GM12878 (cell line): Measurements from ENCODE around the gene MRPL39. TPM values are rescaled to one million over a fixed set of nuclear protein-coding genes. Genes with fewer than 3 reads are reported as not detected.
A peak's percentile ranks its signal among the peaks of the same experiment; 100 is the strongest.

ENCODE experiments used
- ATAC-seq: fragments of 200-7000 bp; cut with Tn5 transposase; 3 replicates; pipeline ENCODE4 v1.9.1; 2020; ENCODE audit warnings: mild to moderate bottlenecking, moderate library complexity
- BruUV-seq: library from RNA; stranded (reverse); fragments of 400-500 nt; replicated peaks from 2 replicates; lab custom pipeline; 2021; lab: Mats Ljungman, UMichigan
- CTCF ChIA-PET: fragments of 300-600 bp; sonication (Branson Sonifier 250); formaldehyde crosslinking; extraction: SDS; loops from one replicate; lab custom pipeline; 2021; ENCODE audit warnings: inconsistent platforms; lab: Yijun Ruan, JAX
- POLR2A ChIA-PET: fragments of 350-600 bp; formaldehyde crosslinking; extraction: SDS; loops from one replicate; lab custom pipeline; 2021; ENCODE audit warnings: inconsistent platforms; lab: Charles Lee
- RAD21 ChIA-PET: fragments of 300-600 bp; sonication (Branson Sonifier 250); formaldehyde crosslinking; loops from one replicate; lab custom pipeline; 2023; ENCODE audit warnings: antibody characterized with exemption; ENCODE audit not compliant: unreplicated experiment; lab: Charles Lee
- SMC1A ChIA-PET: fragments of 300-600 bp; sonication (Branson Sonifier 250); formaldehyde crosslinking; loops from one replicate; lab custom pipeline; 2023; ENCODE audit not compliant: unreplicated experiment, uncharacterized antibody; lab: Charles Lee
- DNase-seq: peaks from one replicate; pipeline ENCODE4 v3.0.0-alpha.2; 2011; ENCODE audit warnings: low read depth, low spot score
- FAIRE-seq: peaks from 3 replicates; lab custom pipeline; 2011; peaks lifted over from hg19 to GRCh38; lab: Jason Lieb, UNC
- H2AFZ ChIP-seq: 2 replicates; pipeline ENCODE4 v1.6.0; 2011; ENCODE audit warnings: low read depth, low read length, control low read depth; ENCODE audit not compliant: control insufficient read depth
- H3K27ac ChIP-seq: 2 replicates; pipeline ENCODE4 v1.5.1; 2011; ENCODE audit warnings: control low read depth; ENCODE audit not compliant: control insufficient read depth, insufficient read depth
- H3K27me3 ChIP-seq, 2 experiments: replicated peaks in 1 of 2; 2 replicates each; pipeline versions ENCODE4 v1.6.0 to v1.6.1; 2011; ENCODE audit warnings: low read length in 1 of 2; ENCODE audit not compliant: control insufficient read depth in 2 of 2, insufficient read depth in 2 of 2
- H3K36me3 ChIP-seq, 2 experiments: 2 replicates each; pipeline ENCODE4 v1.5.1; 2011; ENCODE audit warnings: low read length in 1 of 2; ENCODE audit not compliant: control insufficient read depth in 2 of 2, insufficient read depth in 2 of 2
- H3K4me1 ChIP-seq: 2 replicates; pipeline ENCODE4 v1.6.1; 2011; ENCODE audit warnings: mild to moderate bottlenecking, low read length, moderate library complexity, mixed read lengths; ENCODE audit not compliant: control insufficient read depth, insufficient read depth
- H3K4me2 ChIP-seq: 2 replicates; pipeline ENCODE4 v1.6.0; 2011; ENCODE audit warnings: control low read depth; ENCODE audit not compliant: control insufficient read depth, insufficient read depth
- H3K4me3 ChIP-seq: fragments of 200-600 bp; sonication (generic); 2 replicates; pipeline ENCODE4 v1.5.1; 2016
- H3K79me2 ChIP-seq: 2 replicates; pipeline ENCODE4 v1.6.0; 2011; ENCODE audit warnings: low read length; ENCODE audit not compliant: control insufficient read depth, insufficient read depth
- H3K9ac ChIP-seq: 2 replicates; pipeline ENCODE4 v1.8.0; 2011; ENCODE audit warnings: low read length, control low read depth, mixed read lengths; ENCODE audit not compliant: control insufficient read depth, insufficient read depth
- H3K9me3 ChIP-seq: replicated peaks from 3 replicates; pipeline ENCODE4 v1.5.1; 2011; ENCODE audit warnings: mild to moderate bottlenecking, low read length; ENCODE audit not compliant: control insufficient read depth, insufficient read depth
- H4K20me1 ChIP-seq: 2 replicates; pipeline ENCODE4 v1.6.0; 2011; ENCODE audit not compliant: control insufficient read depth, insufficient read depth
- BCL3 ChIP-seq: IDR thresholded peaks from 2 replicates; pipeline ENCODE4 v1.6.1; 2011; ENCODE audit warnings: borderline replicate concordance, low read depth, mild to moderate bottlenecking, moderate library complexity, low read length; ENCODE audit not compliant: insufficient read depth, poor library complexity, severe bottlenecking
- BCLAF1 ChIP-seq: fragments of 450-650 bp; IDR thresholded peaks from 2 replicates; pipeline ENCODE4 v1.6.1; 2017; ENCODE audit warnings: antibody characterized with exemption, mild to moderate bottlenecking, moderate library complexity
- EED ChIP-seq: sonication (generic); IDR thresholded peaks from 2 replicates; pipeline ENCODE4 v1.6.1; 2016; ENCODE audit warnings: antibody characterized with exemption, low read depth
- EP300 ChIP-seq, 2 experiments: fragments of 150-350 bp in 1 of 2; IDR thresholded peaks; 2 replicates each; pipeline ENCODE4 v1.6.1; 2011 to 2012; ENCODE audit warnings: low read depth in 2 of 2, low read length in 2 of 2, borderline replicate concordance in 1 of 2, improper control_type of control experiment in 1 of 2, inconsistent platforms in 1 of 2; ENCODE audit not compliant: control insufficient read depth in 1 of 2
- ETV6 ChIP-seq, 2 experiments: fragments of 450-650 bp in 1 of 2; IDR thresholded peaks in 1 of 2; conservative IDR thresholded peaks in 1 of 2; 2 replicates each; pipeline ENCODE4 v1.6.1; 2014; ENCODE audit warnings: antibody characterized with exemption in 1 of 2, borderline replicate concordance in 1 of 2, low read depth in 1 of 2, mild to moderate bottlenecking in 1 of 2, moderate library complexity in 1 of 2
- EZH2 ChIP-seq: IDR thresholded peaks from 2 replicates; pipeline ENCODE4 v1.6.1; 2012; ENCODE audit warnings: low read depth, mild to moderate bottlenecking, control low read depth, inconsistent platforms, low read length, borderline replicate concordance; ENCODE audit not compliant: control insufficient read depth
- POU2F2 ChIP-seq: IDR thresholded peaks from 3 replicates; pipeline ENCODE4 v1.6.1; 2011; ENCODE audit warnings: low read depth, mild to moderate bottlenecking, low read length, borderline replicate concordance
- SMAD5 ChIP-seq: IDR thresholded peaks from 2 replicates; pipeline ENCODE4 v1.6.1; 2016; ENCODE audit warnings: antibody characterized with exemption, low read depth
- SRF ChIP-seq, 2 experiments: IDR thresholded peaks; 2 replicates each; pipeline ENCODE4 v1.6.1; 2011; ENCODE audit warnings: low read depth in 2 of 2, low read length in 2 of 2, mild to moderate bottlenecking in 1 of 2, moderate library complexity in 1 of 2
- SUPT20H ChIP-seq: IDR thresholded peaks from 2 replicates; pipeline ENCODE4 v1.6.1; 2011; ENCODE audit warnings: low read depth, mild to moderate bottlenecking, low read length, moderate library complexity, borderline replicate concordance; ENCODE audit not compliant: control insufficient read depth
- YBX1 ChIP-seq: fragments of 450-650 bp; IDR thresholded peaks from 2 replicates; pipeline ENCODE4 v1.6.1; 2016; ENCODE audit warnings: antibody characterized with exemption
- ZNF384 ChIP-seq: IDR thresholded peaks from 2 replicates; pipeline ENCODE4 v1.6.1; 2012; ENCODE audit warnings: low read depth, mild to moderate bottlenecking, low read length, improper control_type of control experiment, borderline replicate concordance
- WGBS: methylation state at CpG from one replicate; pipeline ENCODE4 v1.1.6; 2016; ENCODE audit warnings: low lambda C conversion rate; ENCODE audit not compliant: insufficient replicate concordance, insufficient coverage; ENCODE audit errors: missing lambda C conversion rate; 5-methylcytosine and 5-hydroxymethylcytosine counted together
- in situ Hi-C: fragments of 300-500 bp; cut with MboI; formaldehyde crosslinking; loops from 9 replicates; pipeline ENCODE4 v1.14.3; 2018; ENCODE audit warnings: mixed read lengths
- intact Hi-C: fragments of 100-400 bp; cut with micrococcal nuclease; formaldehyde crosslinking; loops from one replicate; pipeline ENCODE4 v1.14.2; 2022; ENCODE audit not compliant: unreplicated experiment
- polyA plus RNA-seq, 11 experiments: library from polyadenylated mRNA; depleted of rRNA in 4 of 11; unstranded in 6 of 11; stranded (reverse) in 5 of 11; fragments of >200 nt; fragmentation: Nextera tagmentation in 4 of 11; fragmentation: Illumina TruSeq in 1 of 11; extraction: Ambion mirVana in 4 of 11; extraction: Trizol in 1 of 11; gene quantifications; 1 replicate in 1 of 11; 2 replicates in 10 of 11; pipeline versions ENCODE4 v1.2.1 to v1.2.3, GENCODE V29; 2011 to 2016; ENCODE audit warnings: inconsistent platforms in 2 of 11, missing spikeins in 2 of 11, low read depth in 1 of 11
- total RNA-seq, 4 experiments: library from RNA; depleted of rRNA in 3 of 4; stranded (reverse); fragments of >200 nt in 3 of 4; fragmentation: Illumina TruSeq in 1 of 4; extraction: Trizol in 1 of 4; gene quantifications; 2 replicates each; pipeline versions ENCODE4 v1.2.1 to v1.2.3, GENCODE V29; 2013 to 2021
- TF ChIP-seq, protein P1 (sequence below): fragments of 450-650 bp; IDR thresholded peaks from 2 replicates; pipeline ENCODE4 v1.6.1; 2017; ENCODE audit warnings: mild to moderate bottlenecking, low read depth, inconsistent platforms; ENCODE audit not compliant: poor library complexity, severe bottlenecking

MRPL39 gene
- total and polyA plus RNA-seq, 10 of the 15 experiments (the other 5 are each of a cell fraction or from before 2014, with no cell fraction given): 68.8 to 292 (median 120) TPM

DNA sequence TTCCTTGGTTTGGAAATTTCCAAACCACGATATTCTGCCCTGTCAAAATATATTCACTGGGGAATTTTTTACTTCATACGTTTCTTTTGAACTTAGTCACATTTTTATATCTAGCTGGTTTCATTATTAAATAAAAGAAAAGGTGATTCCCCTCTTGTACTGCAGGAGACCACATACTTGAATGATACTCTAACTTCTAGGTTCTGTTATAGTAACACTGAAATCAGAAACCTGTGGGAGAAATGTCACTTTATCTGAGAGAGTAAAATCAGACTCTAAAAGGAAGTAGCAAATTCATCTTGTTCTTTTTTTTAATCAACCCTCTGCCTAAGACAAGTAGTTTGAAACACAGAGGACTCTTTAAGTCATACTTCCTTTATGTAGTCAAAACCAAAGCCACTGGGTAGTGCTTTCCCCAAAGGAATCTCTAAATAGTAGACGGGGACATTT is 34.4 kb downstream of the MRPL39 start:
- H3K4me3 ChIP-seq: peak overlapping the region; percentile 14; the same call in 1 of the 2 replicates
- CTCF ChIA-PET: interaction anchor here (0.6 to 10.8 kb wide), 4 partner anchors 9 to 152 kb away, joined by 3 to 163 read pairs (median 3); no protein-coding TSS in a partner anchor
- SMC1A ChIA-PET: interaction anchor here (0.7 to 19.6 kb wide), 10 partner anchors 8 to 177 kb away, joined by 3 to 426 read pairs (median 4); no protein-coding TSS in a partner anchor
- intact Hi-C loops: loop anchor here (1.0 to 5.0 kb wide), 2 partner anchors 71 to 276 kb away; no protein-coding TSS in a partner anchor
- peak overlapping the region; percentile 64 for H3K9ac ChIP-seq
- POLR2A ChIA-PET: interaction anchor here (1.0 to 2.5 kb wide), 8 partner anchors 11 to 151 kb away, joined by 3 to 11 read pairs (median 4); no protein-coding TSS in a partner anchor
- peaks cover 38% of the 10 kb centered on the region for H3K4me1 ChIP-seq
- H3K79me2 ChIP-seq: peaks cover 69% of the 10 kb centered on the region
- FAIRE-seq: peak; percentile 84
- H2AFZ ChIP-seq: no peak overlapping the region
- in situ Hi-C loops: no loop called here
- BruUV-seq: no TSS peak
- peak; percentile 48 for ATAC-seq
- no peaks in the 10 kb centered on the region for H3K27me3 ChIP-seq
- DNase-seq: peak; percentile 78
- RAD21 ChIA-PET: interaction anchor here (0.6 to 14.5 kb wide), 10 partner anchors 8 to 161 kb away, joined by 3 to 253 read pairs (median 4); no protein-coding TSS in a partner anchor
- H3K27ac ChIP-seq: peak overlapping the region; percentile 92
- 3% methylated on average over 3 of the region's 3 CpGs for WGBS
- H3K9me3 ChIP-seq: no peaks in the 10 kb centered on the region
- H4K20me1 ChIP-seq: no peaks in the 10 kb centered on the region
- peak overlapping the region; percentile 72; the same call in 1 of the 2 replicates for H3K4me2 ChIP-seq
- peaks cover 0 to 35% of the 10 kb centered on the region in 2 experiments for H3K36me3 ChIP-seq
- TF ChIP-seq, protein P1, sequence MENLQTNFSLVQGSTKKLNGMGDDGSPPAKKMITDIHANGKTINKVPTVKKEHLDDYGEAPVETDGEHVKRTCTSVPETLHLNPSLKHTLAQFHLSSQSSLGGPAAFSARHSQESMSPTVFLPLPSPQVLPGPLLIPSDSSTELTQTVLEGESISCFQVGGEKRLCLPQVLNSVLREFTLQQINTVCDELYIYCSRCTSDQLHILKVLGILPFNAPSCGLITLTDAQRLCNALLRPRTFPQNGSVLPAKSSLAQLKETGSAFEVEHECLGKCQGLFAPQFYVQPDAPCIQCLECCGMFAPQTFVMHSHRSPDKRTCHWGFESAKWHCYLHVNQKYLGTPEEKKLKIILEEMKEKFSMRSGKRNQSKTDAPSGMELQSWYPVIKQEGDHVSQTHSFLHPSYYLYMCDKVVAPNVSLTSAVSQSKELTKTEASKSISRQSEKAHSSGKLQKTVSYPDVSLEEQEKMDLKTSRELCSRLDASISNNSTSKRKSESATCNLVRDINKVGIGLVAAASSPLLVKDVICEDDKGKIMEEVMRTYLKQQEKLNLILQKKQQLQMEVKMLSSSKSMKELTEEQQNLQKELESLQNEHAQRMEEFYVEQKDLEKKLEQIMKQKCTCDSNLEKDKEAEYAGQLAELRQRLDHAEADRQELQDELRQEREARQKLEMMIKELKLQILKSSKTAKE: peak; percentile 32
- no peak for TF ChIP-seq YBX1
- TF ChIP-seq SMAD5: peak; percentile 74; the same call in 1 of the 2 replicates
- no peak for TF ChIP-seq SRF (IDR thresholded peaks at IDR 0.05; ENCODE audit: low read depth in 2 of 2, low read length in 2 of 2)
- peak; percentile 14; the same call in 1 of the 3 replicates for TF ChIP-seq POU2F2
- TF ChIP-seq EZH2: no peak
- peak in 1 of 2 experiments; percentile 23; a peak in 2 of 4 replicates for TF ChIP-seq EP300 (IDR thresholded peaks at IDR 0.05; ENCODE audit: borderline replicate concordance in 1 of 2, control insufficient read depth in 1 of 2, low read depth in 2 of 2, low read length in 2 of 2)
- peak; percentile 7; the same call in 1 of the 2 replicates for TF ChIP-seq ZNF384
- no peak for TF ChIP-seq SUPT20H
- peak in 1 of 2 experiments; percentile 93; a peak in 2 of 4 replicates for TF ChIP-seq ETV6 (conservative IDR thresholded peaks at IDR 0.05 in 1 of 2, IDR thresholded peaks at IDR 0.05 in 1 of 2; ENCODE audit: borderline replicate concordance in 1 of 2, low read depth in 1 of 2)
- TF ChIP-seq BCL3: peak; percentile 78
- TF ChIP-seq BCLAF1: no peak
- TF ChIP-seq EED: peak; percentile 69; the same call in 1 of the 2 replicates
